ENCODE results near the gene ARHGAP9.

ARHGAP9 gene

DNA sequence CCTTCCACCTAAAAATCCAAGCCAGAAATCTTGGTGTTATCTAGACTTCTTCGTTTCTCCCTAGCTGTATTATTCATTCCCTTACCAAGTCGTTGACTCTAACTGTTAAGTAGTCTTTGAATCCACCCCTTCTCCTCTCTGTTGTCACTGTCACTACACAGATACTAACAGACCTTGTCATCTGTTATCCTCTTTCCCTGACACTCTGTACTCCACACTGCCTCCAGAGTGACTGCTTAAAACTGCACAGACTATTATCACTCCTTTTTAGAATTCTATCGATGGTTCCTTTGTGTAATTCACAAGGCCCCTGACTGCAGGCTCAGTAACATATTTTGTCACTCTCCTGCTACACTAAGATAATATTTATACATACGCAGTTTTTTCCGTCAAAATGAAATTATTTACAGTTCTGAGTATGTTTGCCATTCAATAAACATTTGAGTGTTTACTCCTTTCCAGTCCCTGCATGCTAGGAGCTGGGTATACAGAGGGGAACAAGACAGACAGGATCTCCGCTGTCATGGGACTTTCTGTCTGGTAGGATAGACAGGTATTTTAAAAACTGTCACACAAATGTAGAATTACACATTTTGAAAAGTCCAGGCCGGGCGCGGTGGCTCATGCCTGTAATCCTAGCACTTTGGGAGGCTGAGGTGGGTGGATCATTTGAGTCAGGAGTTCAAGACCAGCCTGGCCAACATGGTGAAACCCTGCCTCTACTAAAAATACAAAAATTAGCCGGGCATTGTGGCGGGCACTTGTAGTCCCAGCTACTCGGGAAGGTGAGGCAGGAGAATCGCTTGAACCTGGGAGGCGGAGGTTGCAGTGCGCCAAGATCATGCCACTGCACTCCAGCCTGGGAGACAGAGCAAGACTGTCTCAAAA, 12.0 kb upstream of the ARHGAP9 start:
- DNase-seq = no peak

DNA sequence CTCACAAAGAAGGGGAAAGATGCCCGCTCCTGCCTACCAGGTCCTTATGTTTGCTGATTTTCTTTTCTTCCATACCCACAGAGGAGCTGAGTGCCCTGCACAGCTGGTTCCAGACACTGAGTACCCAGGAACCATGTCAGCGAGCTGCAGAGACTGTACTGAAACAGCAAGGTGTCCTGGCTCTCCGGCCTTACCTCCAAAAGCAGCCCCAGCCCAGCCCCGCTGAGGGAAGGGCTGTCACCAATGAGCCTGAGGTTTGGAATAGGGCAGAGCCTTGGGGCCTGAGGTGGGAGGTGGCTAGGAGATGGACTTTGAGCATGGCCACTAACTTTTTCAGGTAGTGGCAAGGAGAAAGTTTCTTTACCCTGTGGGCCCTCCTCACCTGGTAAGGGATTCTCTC, 10.5 kb upstream of the ARHGAP9 start:
- no peak for DNase-seq

DNA sequence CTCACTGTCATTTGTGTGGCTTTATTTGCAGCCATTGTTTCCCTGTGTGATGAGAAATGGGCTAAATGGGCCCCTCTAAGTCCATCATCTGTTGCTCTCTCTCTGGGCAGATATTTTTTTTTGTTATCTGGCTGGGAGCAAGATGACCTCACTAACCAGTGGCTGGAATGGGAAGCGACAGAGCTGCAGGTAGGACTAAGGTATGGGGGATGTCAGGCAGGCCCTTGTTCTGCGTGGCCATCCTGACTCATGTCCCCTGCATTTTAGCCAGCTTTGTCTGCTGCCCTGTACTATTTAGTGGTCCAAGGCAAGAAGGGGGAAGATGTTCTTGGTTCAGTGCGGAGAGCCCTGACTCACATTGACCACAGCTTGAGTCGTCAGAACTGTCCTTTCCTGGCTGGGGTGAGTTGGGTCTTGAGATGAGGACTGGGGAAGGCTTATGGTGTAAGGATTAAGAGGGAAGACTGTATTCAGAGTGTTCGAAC, 9.5 kb upstream of the ARHGAP9 start:
- DNase-seq = no peak

DNA sequence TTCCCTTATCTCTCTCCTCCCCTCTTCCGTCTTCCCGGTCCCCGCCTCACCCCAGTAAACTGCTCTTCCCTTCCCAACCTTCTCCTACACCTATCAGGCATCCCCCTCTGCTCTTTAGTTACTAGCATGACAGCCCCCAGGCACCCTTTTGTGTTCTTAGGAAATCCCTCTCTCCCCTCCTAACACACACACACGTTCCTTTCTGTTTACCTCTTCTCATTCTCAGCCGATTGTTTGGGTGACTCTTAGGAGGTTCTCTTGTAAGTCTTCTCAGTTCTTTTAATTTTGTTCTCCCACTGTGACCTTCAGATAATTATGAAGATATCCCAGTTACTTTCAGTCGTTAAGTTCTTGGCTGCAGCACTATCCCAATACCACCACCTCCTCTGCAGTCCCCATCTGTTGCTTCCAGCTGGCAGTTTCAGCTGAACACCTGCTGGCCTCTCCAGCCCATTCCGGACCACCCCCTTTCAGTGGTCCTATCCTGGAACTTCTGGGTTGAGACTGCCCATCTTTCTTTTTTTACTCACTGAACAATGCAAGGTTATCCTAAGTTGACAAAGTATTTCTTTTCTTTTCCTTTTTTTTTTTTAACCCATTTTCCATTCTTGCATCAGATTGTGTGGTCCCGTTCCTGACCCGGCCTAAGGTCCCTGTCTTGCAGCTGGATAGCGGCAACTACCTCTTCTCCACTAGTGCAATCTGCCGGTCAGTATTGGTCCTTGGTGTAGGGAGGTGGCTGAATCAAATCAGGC, 8.9 kb upstream of the ARHGAP9 start:
- no peak for DNase-seq

DNA sequence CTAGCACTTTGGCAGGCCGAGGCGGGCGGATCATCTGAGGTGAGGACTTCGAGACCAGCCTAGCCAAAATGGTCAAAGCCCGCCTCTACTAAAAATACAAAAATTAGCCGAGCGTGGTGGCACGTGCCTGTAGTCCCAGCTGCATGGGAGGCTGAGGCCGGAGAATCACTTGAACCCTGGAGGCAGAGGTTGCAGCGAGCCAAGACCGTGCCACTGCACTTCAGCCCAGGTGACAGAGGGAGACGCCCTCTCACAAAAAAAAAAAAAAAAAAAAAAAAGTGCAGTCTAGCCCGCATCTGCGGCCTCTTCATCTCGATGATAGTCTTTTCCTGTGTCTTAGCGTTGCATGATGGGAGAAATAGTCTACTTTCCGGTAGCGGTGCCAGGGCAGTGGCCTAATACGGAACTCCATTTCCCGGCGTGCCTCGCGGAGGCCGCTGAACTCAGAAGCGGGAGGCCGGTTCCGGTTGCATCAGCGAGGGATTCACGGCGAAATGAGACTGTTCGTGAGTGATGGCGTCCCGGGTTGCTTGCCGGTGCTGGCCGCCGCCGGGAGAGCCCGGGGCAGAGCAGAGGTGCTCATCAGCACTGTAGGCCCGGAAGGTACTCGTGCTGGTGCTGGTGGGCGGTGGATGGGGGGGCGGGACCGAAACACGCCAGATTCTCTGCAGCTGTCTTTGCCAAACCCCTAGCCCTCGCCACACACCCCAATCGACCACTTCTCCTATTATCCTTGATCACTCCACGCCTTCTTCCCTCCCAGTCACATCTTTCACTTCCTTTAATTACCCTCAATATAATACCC, 8.1 kb upstream of the ARHGAP9 start, which contains the start of gene MARS1:
Gene MARS1, plus strand, starts transcription at position 472 of the 805 bp plus-strand sequence. Its CDS starts 23 bp downstream, at position 495.
- DNase-seq = peak; percentile 90 to 93

DNA sequence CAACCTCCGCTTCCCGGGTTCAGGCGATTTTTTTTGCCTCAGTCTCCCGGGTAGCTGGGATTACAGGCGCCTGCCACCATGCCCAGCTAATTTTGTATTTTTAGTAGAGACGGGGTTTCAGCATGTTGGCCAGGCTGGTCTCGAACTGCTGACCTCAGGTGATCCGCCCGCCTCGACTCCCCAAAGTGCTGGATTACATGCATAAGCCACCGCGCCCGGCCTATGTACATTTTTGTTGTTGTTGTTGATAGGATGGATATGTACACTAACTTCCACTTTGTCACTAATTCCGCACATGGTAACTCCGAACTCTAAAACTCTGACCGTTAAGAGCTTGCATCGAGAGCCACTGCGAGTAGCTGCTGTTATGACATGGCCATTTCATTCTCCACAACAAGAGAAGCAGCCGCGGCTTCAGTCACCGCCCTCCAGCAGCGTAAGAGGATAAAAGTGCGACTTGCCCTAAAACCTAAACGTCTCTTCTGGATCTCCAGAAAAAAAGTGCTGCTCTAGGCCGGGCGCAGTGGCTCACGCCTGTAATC, 7.5 kb upstream of the ARHGAP9 start:
- no peak for DNase-seq

DNA sequence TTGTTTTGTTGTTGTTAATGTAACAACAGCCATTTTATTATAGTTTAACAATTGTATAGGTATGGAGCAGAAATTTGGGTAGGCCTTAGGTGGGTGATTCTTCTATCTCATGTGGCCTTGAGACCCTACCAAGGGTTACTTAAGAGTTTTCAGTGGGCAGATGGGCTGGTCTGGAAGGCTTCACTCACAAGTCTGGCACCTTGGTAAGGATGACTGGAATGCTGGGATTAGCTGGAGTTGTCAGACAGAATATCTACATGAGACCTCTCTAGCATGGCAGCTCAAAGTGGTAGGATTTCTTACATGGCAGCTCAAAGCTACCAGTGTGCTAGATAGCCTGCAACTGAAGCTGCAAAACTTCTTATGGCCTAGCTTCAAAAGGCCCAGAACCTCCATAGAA, 6.0 kb upstream of the ARHGAP9 start:
- no peak for DNase-seq

DNA sequence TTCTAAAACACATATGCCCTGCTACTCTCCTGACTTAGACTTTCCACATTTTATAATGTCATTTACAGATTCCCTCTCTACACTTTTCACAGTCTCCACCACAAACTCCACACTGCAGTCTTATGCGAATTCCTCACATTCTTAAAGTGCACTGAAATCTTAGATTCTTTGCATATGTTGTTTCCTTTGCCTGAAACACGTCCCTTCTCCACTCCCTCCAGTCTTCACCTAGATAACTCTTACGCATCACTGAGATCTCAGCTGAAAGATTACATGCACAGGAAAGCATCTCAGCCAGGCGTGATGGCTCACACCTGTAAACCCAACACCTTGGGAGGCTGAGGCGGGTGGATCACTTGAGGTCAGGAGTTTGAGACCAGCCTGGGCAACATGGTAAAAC, 3.8 kb upstream of the ARHGAP9 start:
- no peak for DNase-seq

DNA sequence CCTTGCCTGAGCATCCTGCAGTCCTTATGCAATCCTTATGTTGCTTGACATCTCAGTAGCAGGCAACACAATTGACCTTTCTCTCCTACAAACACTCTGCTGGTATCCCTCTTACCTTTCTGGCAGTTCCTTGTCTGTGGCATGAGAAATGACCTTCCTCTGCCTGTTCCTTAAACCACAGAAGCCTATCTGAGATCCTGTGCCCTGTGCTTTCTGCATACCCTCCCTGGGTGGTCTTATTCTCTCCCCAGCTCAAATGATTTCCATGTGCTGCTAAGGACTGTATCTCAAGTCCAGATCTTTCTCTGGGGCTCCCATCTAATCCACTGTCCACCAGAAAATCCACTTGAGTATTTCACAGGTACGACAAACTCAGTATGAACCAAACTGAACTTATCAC, 2.0 kb upstream of the ARHGAP9 start:
- no peak for DNase-seq

DNA sequence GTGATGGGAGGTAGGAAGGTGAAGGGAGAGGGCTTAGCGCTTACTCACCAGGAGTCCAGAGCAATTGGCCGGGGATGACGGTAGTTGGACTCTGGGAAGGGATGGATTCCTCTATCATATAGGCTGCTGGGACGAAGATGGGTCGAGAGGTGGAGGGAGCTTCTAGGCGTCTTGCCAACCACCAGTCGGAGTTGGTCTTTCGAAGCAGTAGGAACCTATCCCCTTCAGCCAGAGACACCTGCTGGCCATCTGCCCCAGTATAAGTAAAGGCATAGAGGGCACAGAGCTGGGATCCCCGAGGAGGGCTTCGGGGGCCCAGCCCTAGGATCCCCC, 657 bp downstream of the ARHGAP9 start:
- DNase-seq = no peak

DNA sequence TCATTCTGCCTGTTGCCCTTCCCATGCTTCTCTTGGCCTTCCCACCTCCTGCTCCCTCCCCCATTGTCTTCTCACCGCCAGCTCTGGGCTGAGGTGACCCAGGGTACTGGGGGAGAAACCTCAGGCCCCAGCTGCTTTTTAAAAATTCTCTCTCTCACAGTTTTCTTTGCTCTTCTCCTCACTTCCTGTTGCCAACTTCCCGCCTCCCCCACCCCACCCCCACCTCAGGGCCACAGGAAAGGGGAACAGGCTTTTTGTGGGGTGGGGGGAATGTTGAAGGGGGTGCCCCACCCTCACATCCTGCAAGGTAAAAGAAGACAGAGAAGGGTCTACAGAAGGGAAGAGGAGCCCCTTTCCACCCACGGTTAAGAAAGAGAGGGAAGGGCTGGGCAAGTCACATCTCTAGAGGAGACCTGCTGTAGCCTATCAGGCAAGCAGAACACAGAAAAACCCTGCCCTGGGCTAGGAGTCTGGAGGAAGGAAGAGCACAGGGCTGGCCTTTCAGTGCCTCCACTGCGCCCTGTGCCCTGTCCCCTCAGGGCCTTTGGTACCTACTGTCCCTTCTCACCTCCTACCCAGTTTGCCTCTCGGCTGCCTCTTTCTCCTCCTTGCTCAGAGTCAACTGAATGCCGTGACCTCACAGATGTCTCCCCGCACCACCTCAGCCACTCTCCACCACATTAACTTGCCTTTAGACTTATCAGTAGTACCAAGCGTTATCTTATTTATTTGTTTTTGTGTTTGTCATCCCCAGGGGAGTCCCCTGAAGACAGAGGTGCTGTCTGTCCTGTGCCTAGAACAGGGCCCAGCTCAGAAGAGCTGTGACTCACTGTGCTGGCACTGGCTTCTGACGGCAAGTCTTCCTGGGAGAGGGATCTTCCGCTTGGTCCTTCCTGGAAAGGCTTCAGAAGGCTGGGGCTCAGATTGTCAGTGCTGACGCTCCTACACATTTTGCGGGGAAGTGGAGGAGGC, 1.7 kb downstream of the ARHGAP9 start:
- DNase-seq = peak; percentile 49 to 63

DNA sequence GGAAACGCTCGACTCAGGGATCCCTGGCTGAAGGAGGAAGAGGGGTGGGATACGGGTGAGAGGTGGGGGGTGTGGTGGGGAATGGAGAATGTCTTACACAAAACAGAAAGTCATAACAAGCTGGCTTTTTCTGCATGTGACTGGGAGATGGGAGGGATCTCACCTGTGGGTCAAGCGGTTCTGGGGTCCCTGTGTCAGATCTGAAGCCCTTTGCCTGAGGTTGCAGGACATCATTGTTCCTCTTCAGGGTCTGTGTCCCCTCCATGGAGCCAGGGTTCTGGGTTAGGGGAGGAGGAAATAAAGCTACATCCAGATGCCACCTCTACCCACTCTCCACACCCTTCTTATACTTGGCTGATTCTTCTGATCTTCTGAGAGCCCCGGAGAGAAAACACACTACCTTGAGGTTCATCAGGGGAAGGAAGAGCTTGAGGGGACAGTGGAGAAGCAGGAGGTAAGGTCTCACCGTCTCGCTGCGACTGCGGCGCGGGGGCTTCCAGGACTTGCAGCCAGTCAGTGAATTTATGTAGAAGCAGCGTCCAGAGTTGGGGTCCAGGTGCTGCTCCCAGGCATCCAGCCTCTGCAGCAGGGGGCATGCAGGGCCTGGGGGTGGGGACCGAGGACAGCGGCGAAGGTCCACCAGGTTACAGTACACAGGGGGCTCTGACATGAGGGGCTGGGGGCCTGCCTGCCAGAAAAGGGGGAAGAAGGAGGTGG, 2.5 kb downstream of the ARHGAP9 start:
- DNase-seq = peak in 1 of 2 experiments; percentile 19

DNA sequence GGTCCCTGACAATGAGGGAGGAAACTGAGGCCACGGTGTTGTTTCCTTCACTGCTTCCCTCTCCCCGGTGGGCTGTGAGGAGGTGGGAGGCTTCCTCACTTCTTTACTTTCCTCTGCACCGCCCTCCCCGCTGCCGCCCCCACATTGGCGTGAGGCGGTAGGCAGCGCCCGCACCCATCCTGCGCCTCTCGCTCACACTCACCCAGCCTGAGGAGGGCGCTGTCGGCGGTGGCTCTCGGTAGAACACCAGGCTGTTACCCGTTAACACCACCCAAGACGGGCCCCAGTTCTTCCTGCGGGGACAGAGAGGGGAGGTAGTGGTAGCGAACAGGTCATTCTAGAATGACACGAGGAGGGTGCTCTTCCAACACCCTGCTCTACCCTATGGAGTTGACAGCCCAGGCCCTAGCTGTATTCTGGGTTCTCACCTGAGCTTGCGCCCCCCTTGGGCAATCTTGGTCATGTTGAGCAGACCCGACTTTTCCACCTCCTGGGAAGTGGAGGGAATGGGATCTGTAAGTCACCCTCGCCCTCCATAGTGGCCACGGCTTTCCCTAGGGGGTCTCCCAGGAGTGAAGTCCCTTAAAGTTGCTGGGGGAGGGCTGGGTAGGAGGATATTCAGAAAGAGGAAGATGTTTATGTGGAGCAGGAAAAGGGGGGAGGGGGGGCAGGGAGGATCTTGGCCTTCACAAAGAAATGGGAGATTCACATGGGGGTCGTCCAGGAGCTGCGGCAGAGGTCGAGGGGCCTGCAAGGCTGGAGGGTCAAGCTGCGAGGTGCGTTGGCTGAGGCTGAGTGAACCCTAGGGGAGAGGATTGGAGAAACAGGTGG, 3.3 kb downstream of the ARHGAP9 start:
- DNase-seq = peak; percentile 88 to 90

DNA sequence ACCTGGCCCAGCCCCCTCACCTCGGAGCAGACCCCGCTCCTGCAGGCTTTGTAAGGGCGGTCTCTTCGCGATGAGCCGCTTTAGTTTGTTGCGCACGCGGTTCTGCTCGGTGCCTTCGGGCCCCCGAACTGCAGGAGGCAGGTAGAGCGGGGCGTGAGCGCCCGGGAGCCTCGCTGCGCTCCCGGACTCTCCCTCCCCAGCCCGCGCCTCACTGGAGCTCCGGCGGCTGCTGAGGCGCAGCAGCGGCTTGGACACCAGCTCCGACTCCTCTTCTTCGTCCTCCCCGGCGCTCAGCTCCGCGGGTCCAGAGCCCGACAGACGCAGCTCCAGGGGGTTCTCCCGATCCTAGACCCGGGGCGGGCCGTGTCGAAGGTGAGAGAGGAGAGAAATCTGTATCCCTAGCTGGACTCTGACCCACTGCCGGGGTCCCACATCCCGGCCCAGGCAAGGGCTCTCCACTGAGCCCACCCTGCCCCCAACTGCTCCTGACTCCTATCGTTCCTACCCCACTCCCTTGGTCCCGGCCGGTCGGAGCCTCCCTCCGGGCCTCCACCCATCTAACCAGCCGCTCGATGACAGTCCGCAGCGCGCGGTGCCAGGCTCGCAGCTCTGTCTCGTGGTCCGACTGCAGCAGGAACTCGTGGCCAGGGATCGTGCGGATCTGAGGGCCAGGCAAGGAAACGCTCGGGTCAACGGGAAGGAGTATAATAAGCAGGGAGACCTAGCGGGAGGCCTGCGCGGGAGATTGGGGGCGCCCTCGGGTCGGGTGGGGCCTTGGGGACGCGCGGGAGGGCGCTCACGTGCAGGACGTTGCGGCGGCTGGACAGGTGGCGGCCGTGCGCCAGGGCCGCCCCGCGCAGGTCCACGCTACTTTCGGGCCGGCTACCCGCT, 4.2 kb downstream of the ARHGAP9 start:
- DNase-seq = no peak

DNA sequence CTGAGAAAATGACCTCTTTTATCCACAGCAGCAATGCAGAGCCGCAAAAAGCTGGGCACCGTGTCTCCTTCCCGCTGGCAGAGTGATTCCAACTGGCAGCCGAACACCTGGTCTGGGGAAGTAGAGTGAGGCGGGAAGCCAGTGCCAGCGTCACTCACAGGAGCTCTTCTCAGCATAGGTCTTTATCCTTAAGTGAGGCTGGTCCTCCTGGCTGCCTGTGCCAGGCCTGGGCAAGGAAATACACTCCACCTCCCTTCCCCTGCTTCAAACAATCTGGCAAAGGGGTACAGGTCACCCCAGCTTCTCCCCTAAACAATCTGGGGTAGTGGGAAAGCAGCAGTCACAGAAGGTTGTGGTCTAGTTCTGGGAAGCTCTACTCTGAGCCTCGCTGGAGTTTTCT, 4.8 kb downstream of the ARHGAP9 start:
- DNase-seq = no peak

DNA sequence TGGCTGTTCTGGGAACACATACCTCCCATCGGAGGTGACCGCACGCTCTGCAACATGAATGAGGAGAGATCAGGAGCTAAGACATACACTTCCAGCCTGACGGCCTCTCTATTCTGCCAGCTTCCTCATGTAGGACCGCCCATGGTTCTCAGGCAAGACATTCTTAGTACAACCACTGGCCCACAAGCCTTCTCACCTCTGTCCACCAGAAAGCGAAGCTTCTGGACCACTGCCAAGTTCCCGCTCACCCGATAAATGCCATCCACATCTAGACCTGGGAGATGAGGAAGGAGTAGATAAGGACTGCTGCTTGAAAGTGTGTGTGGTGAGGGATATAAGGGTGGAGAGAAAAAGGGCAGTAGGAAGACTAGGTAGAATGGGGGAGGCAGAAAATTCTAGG, 5.2 kb downstream of the ARHGAP9 start:
- no peak for DNase-seq

DNA sequence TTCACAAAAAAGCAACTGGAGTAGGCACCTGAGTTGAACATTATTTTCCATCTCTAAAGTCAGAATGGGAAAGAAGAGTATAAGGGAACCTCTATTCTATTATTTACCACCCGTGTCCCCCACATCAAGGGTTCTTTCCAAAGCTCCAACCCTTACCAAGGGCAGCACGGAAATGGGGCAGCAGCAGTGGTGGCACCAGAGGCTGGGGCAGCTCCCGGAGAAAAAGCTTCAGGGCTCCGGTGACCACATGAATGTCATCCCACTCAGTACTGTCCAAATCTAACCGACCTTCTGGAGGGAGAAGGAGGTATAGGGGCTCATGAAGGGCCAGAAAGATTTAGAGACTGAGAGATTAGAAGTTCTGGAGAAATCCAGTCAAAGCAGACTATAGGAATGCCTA, 5.8 kb downstream of the ARHGAP9 start:
- DNase-seq = no peak

DNA sequence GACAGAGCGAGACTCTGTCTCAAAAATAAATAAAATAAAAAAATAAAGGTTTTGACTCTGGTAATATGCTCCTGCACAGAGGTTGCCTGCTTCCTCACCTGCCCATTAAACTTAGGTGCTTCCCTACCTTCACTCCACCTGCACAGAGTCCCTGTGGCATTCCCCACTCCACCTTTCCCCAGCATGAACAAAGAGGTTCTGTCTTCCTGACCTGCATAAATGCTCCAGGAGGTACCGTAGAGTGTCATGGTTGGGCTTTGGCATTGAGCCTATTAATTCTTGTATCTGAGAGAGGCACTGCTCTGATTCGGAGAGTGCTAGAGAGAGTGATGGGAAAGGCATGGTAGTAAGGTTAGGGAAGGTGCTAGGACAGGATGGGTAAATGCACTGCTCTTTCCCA, 6.3 kb downstream of the ARHGAP9 start:
- DNase-seq = no peak

DNA sequence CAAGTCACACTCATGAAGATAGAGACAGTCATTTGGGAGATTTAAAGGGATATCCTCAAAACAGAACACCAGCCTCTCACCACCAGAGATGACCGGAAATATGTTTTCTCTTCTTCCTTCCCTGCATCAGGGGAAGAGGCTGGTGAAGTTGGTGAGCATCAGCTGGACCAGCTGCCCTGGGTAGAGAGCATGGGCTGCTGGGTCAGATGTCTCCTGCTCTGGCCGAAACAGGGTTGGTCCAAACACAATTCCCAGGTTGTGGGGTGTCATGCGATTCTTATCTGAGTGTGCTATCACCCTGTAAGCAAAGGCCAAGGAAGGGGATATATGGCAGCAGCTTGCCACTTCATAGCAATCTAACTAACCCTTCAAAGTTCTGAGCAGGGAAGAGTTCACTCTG, 7.3 kb downstream of the ARHGAP9 start:
- DNase-seq = no peak

Measured in activated CD4-positive, alpha-beta T cell treated with anti-CD3 and anti-CD28 coated beads, Interleukin-2, amount 50 U/mL, for 48 hours (primary cell).